ENCODE data around the gene MYCBP2.

- TF ChIP-seq CTCF (IDR thresholded peaks at IDR 0.05; ENCODE audit: poor library complexity) = no peak
- no peak for TF ChIP-seq EZH2 (IDR thresholded peaks at IDR 0.05; ENCODE audit: borderline replicate concordance)
- no peak for TF ChIP-seq EZH2phosphoT487 (IDR thresholded peaks at IDR 0.05; ENCODE audit: low read depth, severe bottlenecking, unreplicated experiment)
Measured at GRCh38 chr13:77055158-77055557, 271.7 kb downstream of the MYCBP2 start.

All from hepatocyte (in vitro differentiated cells).